Breast epithelium (tissue), 3 donors: ENCODE measurements around the gene GTF3C4.

Experiments
- POLR2A ChIP-seq: fragments of 450-650 bp; IDR thresholded peaks from one replicate; pipeline ENCODE4 v1.6.1; 2016; ENCODE audit warnings: antibody characterized with exemption, mild to moderate bottlenecking, moderate library complexity
- POLR2AphosphoS5 ChIP-seq, 3 donors: sonication (generic); formaldehyde crosslinking; IDR thresholded peaks; one replicate each; pipeline ENCODE4 v1.6.1; 2017; ENCODE audit warnings: antibody characterized with exemption in 3 of 3
- TF ChIP-seq, protein P1 (sequence below), 3 donors: fragments of 450-650 bp; IDR thresholded peaks; one replicate each; pipeline ENCODE4 v1.5.1; 2016 to 2017; ENCODE audit warnings: antibody characterized with exemption in 3 of 3, mild to moderate bottlenecking in 3 of 3, moderate library complexity in 3 of 3

DNA sequence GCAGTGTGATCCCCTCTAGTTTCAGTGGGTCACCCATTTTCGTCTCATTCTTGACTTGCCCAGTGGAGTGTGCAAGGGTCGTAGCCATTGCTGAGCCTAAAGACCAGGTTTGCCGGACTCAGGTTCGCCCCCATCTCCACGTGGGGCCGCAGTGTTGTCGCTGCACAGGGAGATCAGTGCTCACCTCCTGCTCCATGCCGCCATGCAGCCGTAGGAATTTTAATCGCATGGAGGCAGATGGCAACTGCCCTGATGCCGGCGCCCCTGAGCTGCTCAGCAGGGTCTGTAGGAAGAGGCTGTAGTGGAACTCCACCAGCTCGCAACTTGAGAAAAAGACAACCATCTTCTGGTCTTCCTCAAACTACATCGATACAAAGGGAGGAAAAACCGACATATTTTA lies 24.6 kb upstream of the GTF3C4 start:
- TF ChIP-seq POLR2AphosphoS5 (IDR thresholded peaks at IDR 0.05): no peak
- TF ChIP-seq, protein P1, sequence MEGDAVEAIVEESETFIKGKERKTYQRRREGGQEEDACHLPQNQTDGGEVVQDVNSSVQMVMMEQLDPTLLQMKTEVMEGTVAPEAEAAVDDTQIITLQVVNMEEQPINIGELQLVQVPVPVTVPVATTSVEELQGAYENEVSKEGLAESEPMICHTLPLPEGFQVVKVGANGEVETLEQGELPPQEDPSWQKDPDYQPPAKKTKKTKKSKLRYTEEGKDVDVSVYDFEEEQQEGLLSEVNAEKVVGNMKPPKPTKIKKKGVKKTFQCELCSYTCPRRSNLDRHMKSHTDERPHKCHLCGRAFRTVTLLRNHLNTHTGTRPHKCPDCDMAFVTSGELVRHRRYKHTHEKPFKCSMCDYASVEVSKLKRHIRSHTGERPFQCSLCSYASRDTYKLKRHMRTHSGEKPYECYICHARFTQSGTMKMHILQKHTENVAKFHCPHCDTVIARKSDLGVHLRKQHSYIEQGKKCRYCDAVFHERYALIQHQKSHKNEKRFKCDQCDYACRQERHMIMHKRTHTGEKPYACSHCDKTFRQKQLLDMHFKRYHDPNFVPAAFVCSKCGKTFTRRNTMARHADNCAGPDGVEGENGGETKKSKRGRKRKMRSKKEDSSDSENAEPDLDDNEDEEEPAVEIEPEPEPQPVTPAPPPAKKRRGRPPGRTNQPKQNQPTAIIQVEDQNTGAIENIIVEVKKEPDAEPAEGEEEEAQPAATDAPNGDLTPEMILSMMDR (IDR thresholded peaks at IDR 0.05): no peak
- TF ChIP-seq POLR2A: no peak
